Activated gamma-delta T cell treated with anti-CD3 and anti-CD28 coated beads, Interleukin-2, amount 50 U/mL, for 16 hours (primary cell): ENCODE results near the gene IL3.

ENCODE experiments used
- DNase-seq: peaks from one replicate; pipeline ENCODE4 v3.0.0-alpha.2; 2020; ENCODE audit warnings: low read depth

IL3 gene

DNA sequence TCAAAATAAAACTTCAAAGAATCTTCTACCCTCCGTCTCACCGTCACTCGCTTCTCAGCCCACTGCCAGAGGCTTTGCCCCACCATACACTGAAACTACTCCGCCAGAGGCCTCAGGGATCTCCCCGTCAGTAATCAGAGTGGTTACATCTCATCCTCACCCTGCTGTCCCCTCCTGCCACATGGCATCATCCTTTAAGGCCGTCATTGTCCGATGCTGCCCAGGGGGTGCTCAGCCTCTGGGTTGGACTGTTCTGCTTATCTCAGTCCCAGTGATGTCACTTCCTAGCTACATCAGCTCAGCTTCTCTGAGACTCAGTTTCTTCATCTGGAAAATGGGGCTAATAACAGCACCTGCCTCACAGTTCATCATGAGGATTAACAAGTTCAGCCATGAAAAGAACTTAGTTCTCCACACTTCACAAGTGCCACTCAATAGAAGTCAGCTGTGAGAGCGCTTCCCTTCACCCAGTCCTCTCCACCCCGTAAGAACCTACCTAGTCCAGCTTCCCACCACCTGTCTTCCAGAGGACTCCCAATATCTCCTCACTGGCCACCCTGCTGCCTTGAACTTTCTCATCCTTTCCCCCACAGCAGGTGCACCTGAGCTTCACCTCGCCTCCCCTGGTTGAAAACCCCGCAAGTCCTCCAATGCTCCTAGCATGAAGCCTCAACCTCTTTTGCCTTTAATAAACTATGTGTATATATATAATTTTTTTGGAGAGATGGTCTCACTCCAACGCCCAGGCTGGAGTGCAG, 2.8 kb upstream of the IL3 start:
- no peak for DNase-seq

DNA sequence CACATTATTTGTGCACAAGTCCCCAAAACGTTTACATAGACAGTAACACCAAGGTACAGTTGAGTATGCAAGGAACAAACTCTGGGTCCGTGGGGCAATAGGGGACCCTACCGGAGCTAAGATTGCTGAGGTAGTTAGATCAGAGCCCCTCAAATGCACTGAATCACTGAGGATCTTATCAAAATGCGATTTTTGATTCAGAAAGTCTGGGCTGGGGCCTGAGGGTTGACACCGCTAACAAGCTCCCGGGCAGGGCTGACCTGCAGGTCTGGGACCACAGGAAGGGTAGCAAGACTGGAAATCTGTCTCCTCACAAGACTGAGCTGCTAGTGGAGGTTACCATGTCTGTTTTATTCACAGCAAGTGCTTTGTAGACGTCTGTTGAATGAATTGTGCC, 1.8 kb upstream of the IL3 start:
- DNase-seq: no peak

DNA sequence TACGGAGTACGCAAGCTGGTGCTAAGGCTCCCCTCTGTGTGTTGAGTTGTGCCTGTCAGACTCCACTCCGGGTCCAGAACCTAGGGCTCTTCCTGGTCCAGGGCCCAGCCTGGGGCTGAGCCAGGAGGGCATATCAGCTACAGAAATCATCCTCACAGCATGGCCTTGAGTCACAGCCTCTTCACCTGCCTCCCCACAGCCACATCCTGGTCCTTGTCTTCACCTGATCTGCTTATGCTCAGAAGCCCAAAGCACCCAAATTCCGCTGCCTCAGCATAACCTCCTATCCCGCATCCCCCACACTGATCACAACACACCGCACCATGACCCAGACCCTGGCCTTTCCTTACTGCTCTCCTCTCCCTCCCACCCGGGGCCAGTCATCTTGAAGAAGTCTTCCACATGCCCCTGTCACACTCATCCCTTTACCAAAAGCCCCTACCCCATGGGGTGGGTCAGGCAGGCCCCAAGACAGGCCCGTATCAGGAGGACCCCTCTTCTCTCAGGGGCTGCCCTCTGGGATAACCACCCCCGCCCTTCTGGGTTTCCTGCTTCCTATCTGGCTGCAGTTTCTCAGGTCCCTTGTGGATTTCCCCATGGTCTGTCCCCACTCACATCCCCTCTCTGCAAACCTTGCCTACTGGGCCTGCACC, 1.3 kb upstream of the IL3 start:
- DNase-seq: no peak

- DNase-seq: no peak
These were observed 557 bp upstream of the IL3 start for GRCh38 chr5:132059696-132060500.

DNA sequence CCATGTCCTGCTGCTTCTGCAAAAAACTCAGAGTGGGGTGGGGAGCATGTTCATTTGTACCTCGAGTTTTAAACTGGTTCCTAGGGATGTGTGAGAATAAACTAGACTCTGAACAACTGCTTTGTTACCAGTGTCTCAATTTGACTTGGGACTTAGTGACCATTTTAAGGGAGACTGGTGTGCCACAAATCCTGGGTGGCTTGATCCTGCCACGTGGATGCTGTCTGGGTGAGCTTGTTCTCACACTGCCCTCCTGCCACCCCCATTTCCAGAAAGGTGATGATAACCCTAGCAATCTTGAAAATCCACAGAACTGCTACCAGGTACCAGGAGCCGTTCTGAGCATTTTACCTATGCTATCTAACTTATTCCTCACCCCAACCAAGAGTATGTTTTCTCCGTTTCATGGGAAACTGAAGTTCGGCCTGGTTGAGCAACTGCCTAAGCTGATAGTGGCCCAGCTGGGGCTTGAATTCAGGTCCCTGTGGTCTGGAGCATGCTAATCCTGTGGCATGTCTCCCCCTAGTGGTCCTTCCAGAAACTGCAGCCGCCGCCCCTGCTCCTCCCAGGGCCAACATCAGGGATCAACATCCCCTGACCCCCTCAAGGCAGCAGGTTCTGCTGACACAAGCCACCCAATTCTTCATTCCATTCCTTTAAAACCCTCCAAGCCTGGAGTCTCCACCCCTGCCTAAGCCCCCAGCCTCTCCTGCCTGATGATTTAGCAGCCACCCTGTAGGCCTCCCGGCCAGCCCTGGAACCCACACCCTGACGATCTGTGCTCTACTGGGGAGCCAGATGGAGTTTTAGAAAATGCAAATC, 2.8 kb downstream of the IL3 start:
- peak; percentile 77 for DNase-seq

DNA sequence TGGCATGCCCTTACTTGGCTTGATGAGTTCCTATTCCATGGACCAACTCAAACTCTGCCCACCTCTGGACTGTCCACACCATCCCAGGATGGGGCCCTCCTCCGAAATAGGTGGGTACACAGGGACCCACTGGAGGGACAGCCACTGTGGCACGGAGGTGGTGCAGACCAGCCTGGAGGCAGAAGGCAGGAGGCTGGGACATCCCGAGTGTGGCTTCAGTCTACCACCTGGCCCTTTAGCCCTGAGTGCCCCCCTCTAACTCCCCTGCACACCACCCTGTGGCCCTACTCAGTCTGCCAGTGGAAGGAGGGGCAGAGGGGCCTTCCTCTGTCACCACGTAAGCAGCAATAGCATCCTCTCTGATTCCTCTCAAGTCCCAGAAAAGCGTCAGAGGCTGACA, 3.7 kb downstream of the IL3 start:
- no peak for DNase-seq

DNA sequence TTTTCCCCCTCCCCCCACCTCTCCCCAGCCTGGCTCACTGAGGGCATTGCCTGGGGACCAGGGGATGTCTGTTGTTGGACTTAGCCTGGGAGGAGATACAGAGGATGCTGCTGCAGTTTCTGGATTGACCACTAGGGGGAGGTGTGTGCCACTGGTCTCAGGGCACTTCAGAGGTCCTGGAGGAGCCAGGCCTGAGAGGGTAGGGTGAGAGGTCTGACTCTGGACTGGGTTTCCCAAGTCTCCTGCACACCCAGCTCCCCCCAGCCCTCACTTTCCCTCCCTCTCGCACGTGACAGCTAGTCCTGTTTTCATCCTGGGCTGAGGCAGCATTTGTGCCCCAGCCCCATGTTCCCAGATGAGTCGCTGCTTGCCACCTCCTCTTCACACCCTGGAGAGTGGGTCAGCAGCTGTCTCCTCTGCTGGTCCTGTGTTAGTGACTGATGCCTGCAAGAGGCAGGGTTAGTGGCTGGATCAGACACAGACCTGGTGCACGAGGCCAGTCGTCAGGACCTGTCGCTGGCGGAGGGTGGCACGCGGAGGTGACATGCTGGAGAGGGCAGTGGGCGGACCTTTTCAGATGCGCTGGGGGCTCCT, 4.4 kb downstream of the IL3 start:
- DNase-seq: peak; percentile 74

DNA sequence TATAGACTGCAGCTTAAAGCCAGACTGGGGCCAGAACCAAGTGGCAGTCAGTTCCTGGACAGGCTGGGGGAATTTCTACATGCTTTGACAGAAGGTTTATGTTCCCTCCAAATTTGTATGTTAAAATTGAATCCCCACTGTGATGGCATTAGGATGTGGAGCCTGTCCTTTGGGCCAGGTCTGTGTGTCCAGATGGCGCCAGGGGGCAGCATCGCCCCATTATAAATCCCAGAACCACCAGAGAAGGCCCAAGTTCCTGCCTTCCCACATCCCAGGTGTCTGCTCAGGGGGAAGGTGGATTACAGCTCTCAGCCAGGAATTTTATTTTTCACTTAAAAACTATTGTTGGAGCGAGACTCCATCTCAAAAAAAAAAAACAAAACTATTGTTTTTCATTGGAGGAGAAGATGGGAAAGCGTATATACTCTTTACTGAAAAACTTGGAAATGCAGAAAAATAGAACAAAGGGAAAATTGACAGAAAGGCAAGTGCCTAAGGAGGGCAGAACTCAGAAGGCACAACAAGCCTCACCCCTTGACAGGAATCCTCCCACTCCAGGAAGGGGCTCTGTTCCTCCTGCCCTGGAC, 5.0 kb downstream of the IL3 start:
- DNase-seq: no peak

DNA sequence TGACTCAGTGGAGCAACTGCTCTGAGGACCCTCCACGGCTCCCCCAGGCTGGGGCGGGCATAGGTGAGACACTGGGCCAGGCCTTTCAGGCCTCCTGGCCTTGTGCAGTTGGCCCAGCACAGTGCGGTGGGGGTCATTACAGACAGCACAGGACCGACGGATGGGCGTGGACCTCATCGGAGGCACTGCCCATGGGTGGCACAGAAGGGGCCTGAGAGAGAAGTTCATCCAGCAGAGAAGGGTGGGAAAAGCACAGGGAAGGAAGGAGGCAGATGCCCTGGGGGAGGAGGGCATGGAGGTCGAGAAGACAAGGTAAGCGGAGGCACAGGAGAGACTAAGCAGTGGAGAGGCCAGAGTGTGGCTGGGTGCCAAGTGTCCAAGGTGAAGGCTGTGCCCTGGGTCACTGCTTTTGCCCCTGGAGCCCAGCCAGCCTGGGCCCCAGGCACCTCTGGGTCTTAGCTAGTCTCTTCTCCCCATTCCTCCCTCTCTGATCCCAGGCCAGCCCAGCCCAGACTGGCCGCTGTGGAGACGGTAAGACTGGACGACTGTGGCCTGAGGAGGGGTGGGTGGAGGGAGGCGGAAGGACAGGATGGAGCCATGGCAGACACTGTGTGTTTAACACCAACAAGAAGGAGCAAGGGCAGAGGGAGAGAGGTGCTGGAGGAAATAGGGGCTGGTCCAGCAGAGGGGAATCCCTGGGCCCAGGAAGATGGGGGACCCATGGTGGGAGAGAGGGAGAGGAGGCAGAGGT, 5.7 kb downstream of the IL3 start:
- no peak for DNase-seq

- DNase-seq: no peak
These were observed 6.4 kb downstream of the IL3 start for GRCh38 chr5:132066871-132067270.

GRCh38 chr5:132067451-132067850, 7.0 kb downstream of the IL3 start:
- DNase-seq: no peak

DNA sequence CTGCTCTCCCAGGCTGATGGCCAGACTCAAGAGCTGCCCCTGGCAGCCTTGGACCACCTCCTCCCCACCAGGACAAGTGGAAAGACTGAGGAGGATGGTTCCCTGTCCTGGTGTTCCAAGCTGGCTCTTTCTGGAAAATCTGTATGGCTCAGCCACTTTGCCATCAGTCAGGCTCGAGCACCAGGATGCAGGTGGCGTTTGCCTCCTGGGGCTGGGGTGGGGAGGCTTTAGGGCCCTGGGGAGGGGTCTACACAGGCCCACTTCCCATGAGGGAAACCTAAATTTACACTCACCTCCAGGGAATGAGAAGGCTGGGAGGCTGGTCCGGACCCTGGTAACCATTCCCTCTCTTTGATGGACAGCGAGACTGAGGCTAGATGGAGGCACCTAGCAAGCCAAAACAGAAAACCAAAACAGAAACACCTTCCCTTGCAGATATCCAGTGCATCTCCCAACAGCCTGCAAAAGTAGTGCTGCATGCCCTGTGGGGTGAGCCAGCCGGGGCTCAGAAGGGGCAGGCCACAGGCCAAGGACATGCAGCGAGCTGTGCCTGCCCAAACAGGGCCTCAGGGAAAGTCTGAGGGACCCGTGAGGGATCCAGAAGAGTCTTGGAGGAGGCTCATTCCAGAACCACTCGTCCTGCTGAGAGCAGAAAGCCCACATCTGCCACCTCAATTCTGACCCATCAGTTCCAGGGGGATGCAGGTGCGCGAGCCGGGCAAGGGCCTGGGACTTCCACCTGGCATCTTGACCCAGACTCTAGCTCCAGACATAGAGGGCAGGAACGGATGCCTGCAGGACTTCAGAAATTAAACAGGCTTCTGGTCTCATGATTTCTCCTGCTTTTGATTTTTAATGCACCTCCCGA, 7.7 kb downstream of the IL3 start:
- DNase-seq: no peak

- no peak for DNase-seq
These were observed 9.1 kb downstream of the IL3 start for GRCh38 chr5:132069561-132069960.

DNA sequence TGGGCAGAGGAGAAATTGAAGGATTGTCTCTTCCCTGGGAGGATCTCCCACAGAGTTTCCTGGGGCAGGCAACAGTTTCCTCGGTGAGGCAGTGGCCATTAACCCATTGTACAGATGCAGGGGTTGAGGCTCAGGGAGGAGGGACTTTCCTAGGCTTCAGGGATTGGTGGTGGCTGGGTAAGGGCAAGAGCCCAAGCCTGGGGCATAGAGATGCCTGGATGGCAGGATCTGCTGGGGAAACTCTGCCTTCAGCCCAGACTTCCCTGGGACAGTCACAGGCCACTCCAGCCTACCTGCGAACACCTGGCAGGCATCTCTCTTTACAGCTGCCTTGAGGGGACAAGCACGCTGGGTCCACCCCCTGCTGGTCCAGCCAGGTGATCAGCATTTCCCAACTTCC, 9.5 kb downstream of the IL3 start:
- no peak for DNase-seq

GRCh38 chr5:132070460-132071337, 10.2 kb downstream of the IL3 start:
- DNase-seq: no peak

GRCh38 chr5:132071338-132071707, 10.9 kb downstream of the IL3 start:
- DNase-seq: no peak

- no peak for DNase-seq
These were observed 11.6 kb downstream of the IL3 start for GRCh38 chr5:132072070-132072469.

DNA sequence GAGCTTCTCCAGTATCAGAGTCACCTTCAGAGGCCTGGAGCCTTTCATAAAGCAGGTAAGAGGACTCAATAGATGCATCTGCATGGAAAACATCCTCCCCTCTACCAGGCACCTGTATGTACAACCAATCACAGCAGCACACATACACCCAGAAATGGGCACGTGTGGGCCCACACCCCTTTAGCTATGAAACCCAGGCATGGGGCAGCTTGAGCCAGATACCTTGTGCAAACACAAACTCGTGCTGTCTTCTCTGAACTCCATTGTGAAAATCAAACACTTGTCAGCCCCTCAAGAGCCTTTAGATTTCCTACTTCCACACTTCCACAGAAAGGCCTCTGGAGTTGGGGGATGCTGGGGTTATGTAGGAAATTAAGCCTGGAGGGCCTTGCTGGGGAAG, 12.1 kb downstream of the IL3 start:
- no peak for DNase-seq
